GM23338 (cell line): Measurements from ENCODE around the gene ARHGAP10. TPM values are rescaled to one million over a fixed set of nuclear protein-coding genes. Genes with fewer than 3 reads are reported as not detected.

Experiments
- ATAC-seq: fragments of 200-7000 bp; cut with Tn5 transposase; 3 replicates; pipeline ENCODE4 v1.9.1; 2020
- DNase-seq: peaks from one replicate; pipeline ENCODE4 v3.0.0-alpha.2; 2015; ENCODE audit warnings: low spot score
- H2AFZ ChIP-seq: fragments of 200-600 bp; sonication (generic); 2 replicates; pipeline ENCODE4 v1.8.0; 2016; ENCODE audit warnings: antibody characterized with exemption, mild to moderate bottlenecking, moderate library complexity
- H3F3A ChIP-seq: fragments of 200-600 bp; sonication (generic); replicated peaks from 2 replicates; pipeline ENCODE4 v1.8.0; 2017; ENCODE audit warnings: antibody characterized with exemption, mixed run types, low read depth
- H3K27ac ChIP-seq: fragments of 200-600 bp; sonication (generic); 2 replicates; pipeline ENCODE4 v1.6.1; 2016; ENCODE audit warnings: low read depth
- H3K27me3 ChIP-seq: fragments of 200-600 bp; sonication (generic); 2 replicates; pipeline ENCODE4 v1.8.0; 2016; ENCODE audit warnings: mild to moderate bottlenecking, mixed run types, moderate library complexity; ENCODE audit not compliant: insufficient read depth
- H3K36me3 ChIP-seq: fragments of 200-600 bp; sonication (generic); 2 replicates; pipeline ENCODE4 v1.8.0; 2016; ENCODE audit warnings: mild to moderate bottlenecking; ENCODE audit not compliant: insufficient read depth
- H3K4me1 ChIP-seq: fragments of 200-600 bp; sonication (generic); 2 replicates; pipeline ENCODE4 v1.8.0; 2016; ENCODE audit warnings: mild to moderate bottlenecking, moderate library complexity; ENCODE audit not compliant: insufficient read depth
- H3K4me2 ChIP-seq: fragments of 200-600 bp; sonication (generic); 2 replicates; pipeline ENCODE4 v1.7.1; 2017; ENCODE audit warnings: mixed run types
- H3K4me3 ChIP-seq: fragments of 200-600 bp; sonication (generic); 2 replicates; pipeline ENCODE4 v1.6.1; 2016; ENCODE audit warnings: mixed run types
- H3K79me2 ChIP-seq: fragments of 200-600 bp; sonication (generic); replicated peaks from 2 replicates; pipeline ENCODE4 v1.8.0; 2017; ENCODE audit warnings: mild to moderate bottlenecking; ENCODE audit not compliant: insufficient read depth
- H3K9me2 ChIP-seq: fragments of 200-600 bp; sonication (generic); 2 replicates; pipeline ENCODE4 v1.8.0; 2017; ENCODE audit not compliant: insufficient read depth
- H4K20me1 ChIP-seq: fragments of 200-600 bp; sonication (generic); replicated peaks from 2 replicates; pipeline ENCODE4 v1.8.0; 2017; ENCODE audit warnings: mild to moderate bottlenecking; ENCODE audit not compliant: insufficient read depth
- H3K27ac Mint-ChIP-seq: 2 replicates; pipeline ENCODE4 v1.8.0; 2020; ENCODE audit warnings: inconsistent platforms, mild to moderate bottlenecking, moderate library complexity, mixed read lengths
- H3K27me3 Mint-ChIP-seq: 3 replicates; pipeline ENCODE4 v1.8.0; 2022; ENCODE audit warnings: low read depth, mild to moderate bottlenecking, moderate library complexity, mixed read lengths, inconsistent platforms; ENCODE audit not compliant: insufficient read depth, poor library complexity
- H3K36me3 Mint-ChIP-seq: 3 replicates; pipeline ENCODE4 v1.8.0; 2021; ENCODE audit warnings: low read depth, mild to moderate bottlenecking, inconsistent platforms, moderate library complexity, mixed read lengths
- H3K4me1 Mint-ChIP-seq: 3 replicates; pipeline ENCODE4 v1.8.0; 2020; ENCODE audit warnings: mild to moderate bottlenecking, inconsistent platforms, mixed read lengths
- H3K4me3 Mint-ChIP-seq: 3 replicates; pipeline ENCODE4 v1.8.0; 2021; ENCODE audit warnings: moderate library complexity, mild to moderate bottlenecking, inconsistent platforms, mixed read lengths
- H3K9me3 Mint-ChIP-seq: 3 replicates; pipeline ENCODE4 v1.8.0; 2020; ENCODE audit warnings: moderate library complexity, mild to moderate bottlenecking, inconsistent platforms, mixed read lengths
- CREB1 ChIP-seq: fragments of 250-450 bp; sonication (Bioruptor Pico); IDR thresholded peaks from 2 replicates; pipeline ENCODE4 v1.5.0; 2020; ENCODE audit warnings: low read depth, mild to moderate bottlenecking, moderate library complexity
- CTCF ChIP-seq, 2 experiments: fragments of 200-600 bp in 1 of 2; sonication (generic) in 1 of 2; conservative IDR thresholded peaks; 2 replicates each; pipeline versions ENCODE4 v1.5.1 to v1.6.1; 2016 to 2017; ENCODE audit warnings: antibody characterized with exemption in 2 of 2, low read depth in 2 of 2, mild to moderate bottlenecking in 2 of 2, moderate library complexity in 1 of 2
- ETS1 ChIP-seq: IDR thresholded peaks from 2 replicates; pipeline ENCODE4 v1.6.1; 2016; ENCODE audit warnings: antibody characterized with exemption
- EZH2 ChIP-seq: fragments of 200-600 bp; sonication (generic); IDR thresholded peaks from one replicate; pipeline ENCODE4 v1.8.0; 2017; ENCODE audit warnings: antibody characterized with exemption, mild to moderate bottlenecking, low read depth; ENCODE audit not compliant: unreplicated experiment
- EZH2phosphoT487 ChIP-seq: fragments of 200-600 bp; sonication (generic); IDR thresholded peaks from one replicate; pipeline ENCODE4 v1.8.1; 2018; ENCODE audit warnings: antibody characterized with exemption; ENCODE audit not compliant: unreplicated experiment
- REST ChIP-seq: IDR thresholded peaks from one replicate; pipeline ENCODE4 v1.6.1; 2018; ENCODE audit warnings: antibody characterized with exemption; ENCODE audit not compliant: unreplicated experiment
- ZNF331 ChIP-seq: fragments of 250-450 bp; sonication (Bioruptor Pico); IDR thresholded peaks from 2 replicates; pipeline ENCODE4 v1.5.0; 2020; ENCODE audit warnings: low read depth, mild to moderate bottlenecking, moderate library complexity
- ZNF462 ChIP-seq: fragments of 250-450 bp; sonication (Bioruptor Pico); IDR thresholded peaks from 2 replicates; pipeline ENCODE4 v1.5.0; 2020; ENCODE audit warnings: mild to moderate bottlenecking, moderate library complexity
- polyA plus RNA-seq: library from polyadenylated mRNA; unstranded; fragments of >200 nt; fragmentation: Nextera tagmentation; extraction: Ambion mirVana; gene quantifications from 2 replicates; pipeline ENCODE4 v1.2.1, GENCODE V29; 2016
- total RNA-seq: library from RNA; depleted of rRNA; stranded (reverse); fragments of >200 nt; shearing (Covaris generic); gene quantifications from 2 replicates; pipeline ENCODE4 v1.2.3, GENCODE V29; 2014

ARHGAP10 gene
- total and polyA plus RNA-seq, 2 experiments from 2014 or later = 5.1 to 6.3 TPM

GRCh38 chr4:147820975-147821374, 89.1 kb downstream of the ARHGAP10 start:
- no peaks in the 10 kb centered on the region for H3K36me3 ChIP-seq
- H3K4me3 ChIP-seq = no peak overlapping the region
- Mint-ChIP-seq H3K27me3 (peaks cover 6% of the 10 kb centered on the region), H3K4me1 (no peaks in the 10 kb centered on the region; the same call in 2 of the 3 replicates), H3K36me3 (no peaks in the 10 kb centered on the region), H3K27ac (no peak overlapping the region), H3K9me3 (no peaks in the 10 kb centered on the region), H3K4me3 (no peak overlapping the region)
- ATAC-seq (no peak), DNase-seq (no peak)
- H4K20me1 ChIP-seq = no peaks in the 10 kb centered on the region
- H3K9me2 ChIP-seq = no peaks in the 10 kb centered on the region
- TF ChIP-seq ETS1 = no peak
- TF ChIP-seq ZNF331 (CRISPR knock-in tag) = no peak
- no peak for TF ChIP-seq CREB1
- TF ChIP-seq EZH2 = no peak
- no peak for TF ChIP-seq EZH2phosphoT487
- TF ChIP-seq ZNF462 (CRISPR knock-in tag) = no peak
- no peak for TF ChIP-seq CTCF (conservative IDR thresholded peaks at IDR 0.05; ENCODE audit: low read depth in 2 of 2)
- no peak for TF ChIP-seq REST
- H3F3A ChIP-seq = no peaks in the 10 kb centered on the region
- no peak overlapping the region for H3K27ac ChIP-seq
- no peaks in the 10 kb centered on the region for H3K4me1 ChIP-seq
- H3K27me3 ChIP-seq = no peaks in the 10 kb centered on the region
- no peak overlapping the region for H2AFZ ChIP-seq
- no peaks in the 10 kb centered on the region for H3K79me2 ChIP-seq
- H3K4me2 ChIP-seq = no peak overlapping the region
